IPS-NIHi7 (cell line): ENCODE data around the gene GNB1L.
A peak's percentile ranks its signal among the peaks of the same experiment; 100 is the strongest.

Experiments
- DNase-seq: peaks from one replicate; pipeline ENCODE4 v3.0.0; 2012; ENCODE audit warnings: mixed read lengths; ENCODE audit errors: extremely low spot score

Gene GNB1L

DNA sequence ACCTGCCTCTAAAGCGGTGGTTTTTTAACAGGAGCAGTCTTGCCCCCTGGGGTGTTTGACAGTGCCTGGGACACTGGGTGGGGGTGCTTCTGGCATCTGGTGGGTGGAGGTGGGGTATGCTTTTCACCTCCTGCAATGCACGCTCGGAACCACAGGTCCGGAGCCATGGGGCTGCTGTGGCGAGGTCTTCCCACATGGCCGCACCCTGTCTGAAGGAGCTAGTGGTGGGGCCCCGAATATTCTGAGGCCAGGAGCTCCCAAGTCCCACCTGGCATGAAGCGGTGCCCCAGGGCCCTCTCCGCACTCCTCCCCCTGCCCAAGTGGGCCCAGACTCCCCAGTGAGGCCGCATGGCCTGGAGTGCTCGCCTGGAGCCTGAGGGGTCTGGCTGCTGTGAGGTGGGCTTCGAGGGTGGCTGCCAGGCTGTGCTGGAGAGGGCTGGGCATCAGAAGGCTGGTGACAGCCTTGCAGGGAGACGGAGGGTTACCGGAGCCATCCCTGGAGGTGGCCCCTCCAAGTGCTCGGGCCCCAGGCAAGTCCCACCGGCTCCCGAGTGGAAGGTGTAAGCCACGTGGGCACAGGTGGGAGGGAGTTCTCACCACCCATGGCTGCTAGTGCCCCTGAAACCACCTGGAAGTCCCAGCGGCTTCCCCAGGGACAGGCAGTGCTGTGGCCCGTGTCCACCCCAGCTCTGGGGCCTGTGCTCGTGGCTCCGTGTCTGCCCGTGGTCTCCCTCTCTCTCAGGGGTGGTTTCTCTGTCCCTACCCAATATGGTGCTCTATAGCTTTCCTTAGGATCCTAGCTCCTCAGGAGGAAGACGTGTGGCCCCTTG lies 79.0 kb downstream of the GNB1L start:
- DNase-seq: no peak

DNA sequence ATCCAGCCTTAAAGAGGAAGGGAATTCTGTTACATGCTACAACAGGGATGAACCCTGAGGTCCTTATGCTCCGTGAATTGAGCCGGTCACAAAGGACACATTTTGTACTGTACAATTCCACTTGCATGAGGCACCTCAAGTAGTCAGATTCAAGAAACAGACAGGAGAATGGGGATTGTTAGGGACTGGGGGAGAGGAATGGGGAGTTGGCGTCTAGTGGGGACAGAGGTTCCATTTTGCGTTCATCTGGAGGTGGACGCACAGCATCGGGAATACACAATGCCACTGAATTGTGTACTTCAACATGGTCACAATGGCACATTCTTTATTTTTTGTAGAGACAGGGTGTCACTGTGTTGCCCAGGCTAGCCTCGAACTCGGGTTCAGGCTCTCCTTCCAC lies 80.0 kb downstream of the GNB1L start:
- DNase-seq: no peak

DNA sequence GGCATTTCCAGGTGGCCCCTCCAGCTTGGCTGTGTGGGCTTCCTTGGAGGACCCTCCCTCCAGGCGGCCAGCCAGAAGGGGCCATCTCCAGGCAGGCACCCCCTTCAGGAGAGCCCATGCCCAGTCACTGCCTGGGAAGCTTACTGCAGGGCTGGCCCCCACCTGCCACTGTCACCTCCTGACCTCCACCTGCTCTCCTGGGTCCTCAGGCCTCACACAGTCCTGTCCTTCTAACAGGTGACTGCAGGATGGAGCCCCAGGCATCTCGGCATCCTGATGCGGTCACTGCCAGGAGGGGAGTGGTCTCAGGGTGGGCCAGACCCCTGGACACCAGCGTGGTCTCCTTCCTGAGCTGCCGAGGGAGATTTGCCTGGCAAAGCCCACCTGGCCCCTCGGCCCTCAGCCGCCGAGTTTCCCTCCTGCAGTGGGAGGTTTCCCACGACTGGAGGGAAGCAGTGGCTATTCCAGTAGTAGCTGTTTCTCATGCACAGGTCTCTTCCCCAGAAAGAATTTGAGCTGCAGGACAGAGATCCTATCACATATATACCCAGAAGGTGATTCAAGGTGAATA lies 81.1 kb downstream of the GNB1L start:
- no peak for DNase-seq

DNA sequence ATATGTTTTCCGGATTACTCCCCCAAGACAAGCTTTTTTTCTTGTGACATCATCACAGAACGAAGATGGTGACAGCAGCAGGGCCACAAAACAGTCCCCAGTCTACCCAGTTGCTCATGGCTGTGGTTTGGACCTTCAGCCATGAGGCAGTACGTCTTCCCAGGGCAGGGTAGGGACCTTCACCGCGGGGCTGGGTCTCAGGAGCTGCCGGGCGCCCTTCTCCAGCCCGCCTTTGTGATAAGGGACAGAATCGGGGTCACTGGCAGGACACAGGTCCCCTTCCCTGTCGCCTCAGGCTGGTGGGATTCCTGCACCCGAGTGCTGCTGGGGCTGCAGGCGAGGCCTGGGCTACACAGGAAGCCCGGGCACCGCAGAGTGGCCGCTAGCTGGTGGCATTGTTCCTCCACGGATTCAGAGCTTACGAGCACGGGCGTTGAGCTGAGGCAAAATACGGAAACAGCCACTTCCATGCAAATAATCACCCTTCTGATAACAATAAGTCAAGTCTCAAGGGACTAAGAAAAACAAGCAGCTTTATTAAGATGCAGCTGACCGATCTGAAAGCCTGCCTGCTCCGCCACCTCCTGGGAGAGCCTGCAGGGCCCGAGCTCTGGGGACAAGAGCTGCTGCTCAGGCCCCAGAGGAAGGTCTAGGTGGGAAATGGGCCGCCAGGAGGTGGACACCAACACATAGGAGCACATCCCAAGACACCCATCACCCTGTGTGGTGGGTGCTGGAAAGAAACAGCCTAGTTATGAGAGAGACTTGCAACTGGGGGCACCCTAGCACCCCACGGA lies 81.8 kb downstream of the GNB1L start:
- no peak for DNase-seq

- DNase-seq: no peak
Observed at GRCh38 chr22:19772422-19772672, 82.3 kb downstream of the GNB1L start.

GRCh38 chr22:19770349-19771220 lies 84.1 kb downstream of the GNB1L start:
- DNase-seq: no peak

GRCh38 chr22:19769393-19769715 lies 85.3 kb downstream of the GNB1L start:
- no peak for DNase-seq

DNA sequence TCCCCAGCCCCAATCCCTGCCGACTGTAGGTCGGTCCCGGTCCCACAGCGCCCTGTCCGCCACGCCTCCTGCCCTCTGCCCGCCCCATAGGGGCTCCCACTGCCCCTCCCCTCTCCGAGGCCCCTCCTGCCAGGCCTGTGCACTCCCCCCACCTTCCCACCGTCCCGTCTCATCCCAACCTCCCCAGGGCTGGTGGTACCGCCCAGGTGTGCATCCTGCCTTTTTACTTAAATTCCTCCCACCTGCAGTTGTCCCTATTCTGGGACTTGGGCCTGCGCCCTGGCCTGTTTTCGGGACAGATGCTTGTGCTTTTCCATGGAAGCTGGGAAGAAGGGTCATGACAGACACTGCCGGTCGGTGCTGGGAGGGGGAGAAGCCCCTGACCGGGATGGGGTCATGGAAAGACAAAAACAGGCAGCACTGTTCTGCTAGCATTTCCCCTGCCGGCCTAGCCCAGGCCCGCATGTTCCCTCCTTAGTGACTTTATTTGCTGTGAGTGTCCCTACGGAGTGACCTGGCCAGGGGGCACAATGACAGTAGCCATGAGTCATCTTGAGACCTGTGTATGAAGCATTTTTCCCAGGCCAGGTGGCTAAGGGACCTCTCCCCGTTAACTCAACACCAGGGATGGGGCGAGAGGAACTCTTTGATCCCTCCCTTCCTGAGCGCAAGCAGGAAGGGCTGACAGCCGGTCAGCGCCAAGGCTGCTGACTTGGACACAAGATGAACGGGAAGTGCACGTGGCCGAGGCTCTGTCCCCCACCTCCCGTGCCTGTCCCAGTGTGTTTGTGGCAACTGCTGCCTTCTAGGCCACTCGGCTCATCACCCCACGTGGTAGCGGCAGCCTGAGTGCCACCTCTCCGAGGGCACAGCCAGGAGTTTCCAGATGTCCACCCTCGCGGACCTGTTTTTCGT lies 87.0 kb downstream of the GNB1L start:
- DNase-seq: peak; percentile 76

DNA sequence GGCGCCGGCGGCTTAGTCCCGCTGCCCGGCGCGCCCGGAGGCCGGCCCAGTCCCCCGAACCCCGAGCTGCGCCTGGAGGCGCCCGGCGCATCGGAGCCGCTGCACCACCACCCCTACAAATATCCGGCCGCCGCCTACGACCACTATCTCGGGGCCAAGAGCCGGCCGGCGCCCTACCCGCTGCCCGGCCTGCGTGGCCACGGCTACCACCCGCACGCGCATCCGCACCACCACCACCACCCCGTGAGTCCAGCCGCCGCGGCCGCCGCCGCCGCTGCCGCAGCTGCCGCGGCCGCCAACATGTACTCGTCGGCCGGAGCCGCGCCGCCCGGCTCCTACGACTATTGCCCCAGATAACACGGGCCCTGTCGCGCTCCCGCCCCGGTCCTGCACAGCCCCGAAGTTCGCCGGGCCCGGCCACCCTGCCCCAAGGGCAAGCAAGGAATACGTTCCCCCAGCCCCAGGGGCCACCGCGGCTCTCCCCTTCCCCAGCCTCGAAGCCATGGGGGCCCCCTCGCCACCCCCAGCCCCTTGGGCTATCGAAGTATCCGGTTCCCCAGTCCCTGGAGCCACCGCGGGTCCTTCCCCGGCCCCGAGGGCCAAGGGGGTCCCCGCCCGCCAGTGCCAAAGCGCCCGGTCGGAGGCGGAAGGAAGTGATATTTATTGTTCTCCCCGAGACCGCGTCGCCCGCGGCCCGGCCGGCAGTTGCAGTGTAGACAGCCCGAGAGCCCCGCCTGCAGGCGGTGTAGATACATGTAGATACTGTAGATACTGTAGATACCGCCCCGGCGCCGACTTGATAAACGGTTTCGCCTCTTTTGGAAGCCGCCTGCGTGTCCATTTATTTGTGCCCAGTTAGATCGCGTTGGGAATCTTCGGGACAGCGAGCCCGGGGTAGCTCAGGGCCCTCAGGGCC lies 87.9 kb downstream of the GNB1L start:
- DNase-seq: no peak

DNA sequence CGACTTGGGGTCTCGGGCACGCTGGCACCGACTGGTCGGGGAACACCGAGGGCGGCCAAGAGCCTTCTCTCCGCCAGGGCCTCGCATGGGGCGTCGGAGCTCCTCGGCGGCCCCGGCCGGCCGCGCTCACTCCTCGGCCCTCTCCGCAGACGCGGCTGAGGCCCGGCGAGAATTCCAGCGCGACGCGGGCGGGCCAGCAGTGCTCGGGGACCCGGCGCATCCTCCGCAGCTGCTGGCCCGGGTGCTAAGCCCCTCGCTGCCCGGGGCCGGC lies 88.5 kb downstream of the GNB1L start:
- DNase-seq: no peak

DNA sequence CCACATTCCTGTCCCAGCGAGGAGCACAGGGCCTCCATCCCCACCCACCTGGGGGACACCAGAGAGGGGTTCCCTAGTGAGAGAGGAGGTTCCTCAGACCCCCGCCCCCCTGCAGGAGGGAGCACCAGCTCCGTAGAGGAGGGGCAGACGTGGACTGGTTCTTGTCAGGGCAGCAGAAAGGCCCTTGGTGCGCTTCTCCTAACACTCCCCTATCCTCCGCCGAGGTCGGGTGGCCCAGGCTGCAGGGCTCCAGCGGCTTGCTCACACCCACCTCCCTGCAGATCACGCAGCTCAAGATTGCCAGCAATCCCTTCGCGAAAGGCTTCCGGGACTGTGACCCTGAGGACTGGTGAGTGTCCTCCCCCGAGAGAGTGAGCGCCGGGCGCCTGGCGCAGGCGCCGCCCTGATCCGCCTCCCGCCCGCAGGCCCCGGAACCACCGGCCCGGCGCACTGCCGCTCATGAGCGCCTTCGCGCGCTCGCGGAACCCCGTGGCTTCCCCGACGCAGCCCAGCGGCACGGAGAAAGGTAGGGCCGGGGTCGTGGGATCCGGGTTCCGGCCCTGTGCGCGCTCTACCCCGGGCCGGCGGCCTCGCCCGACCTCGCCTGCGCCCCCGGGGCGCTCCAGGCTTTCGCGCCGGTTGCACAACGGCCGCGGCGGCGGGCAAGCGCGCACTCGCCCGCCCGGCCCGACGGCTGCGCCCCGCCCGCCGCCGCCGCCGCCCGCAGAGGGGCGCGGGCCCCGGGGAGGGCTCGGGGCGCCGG lies 89.0 kb downstream of the GNB1L start:
- no peak for DNase-seq

DNA sequence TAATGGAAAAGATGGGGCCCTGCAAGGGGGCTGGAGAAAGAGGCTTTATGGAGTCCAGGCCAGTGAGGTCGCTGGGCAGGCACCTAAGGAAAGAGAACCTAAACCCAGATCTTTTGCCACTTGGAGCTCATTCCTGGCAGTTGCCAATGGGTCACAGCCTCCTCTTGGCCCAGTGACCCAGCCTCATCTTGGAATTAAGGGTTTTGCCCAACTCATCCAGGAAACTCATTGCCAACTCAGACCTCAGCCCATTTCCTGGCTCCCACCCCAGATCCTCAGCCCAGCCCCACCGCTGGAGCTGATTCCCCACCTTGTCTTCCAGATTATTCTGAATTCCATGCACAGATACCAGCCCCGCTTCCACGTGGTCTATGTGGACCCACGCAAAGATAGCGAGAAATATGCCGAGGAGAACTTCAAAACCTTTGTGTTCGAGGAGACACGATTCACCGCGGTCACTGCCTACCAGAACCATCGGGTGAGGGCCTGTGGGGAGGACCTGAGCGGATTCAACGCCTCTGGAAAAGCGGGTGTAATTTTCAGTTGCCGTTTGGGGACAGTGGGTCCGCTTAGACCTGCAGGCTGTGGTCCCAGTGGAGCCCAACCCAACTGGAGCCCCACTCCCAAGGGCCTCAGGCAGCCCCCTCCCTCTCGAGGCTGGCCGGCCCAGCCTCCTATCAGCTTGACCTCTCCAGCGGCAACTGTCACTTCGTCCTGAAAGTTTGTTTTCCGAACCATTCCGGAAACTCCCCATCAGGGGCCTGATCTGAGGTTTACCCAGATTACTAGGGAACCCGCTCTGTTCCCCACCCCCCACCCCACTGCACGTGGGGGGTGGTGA lies 89.8 kb downstream of the GNB1L start:
- no peak for DNase-seq

GRCh38 chr22:19764299-19764593 lies 90.4 kb downstream of the GNB1L start:
- no peak for DNase-seq

DNA sequence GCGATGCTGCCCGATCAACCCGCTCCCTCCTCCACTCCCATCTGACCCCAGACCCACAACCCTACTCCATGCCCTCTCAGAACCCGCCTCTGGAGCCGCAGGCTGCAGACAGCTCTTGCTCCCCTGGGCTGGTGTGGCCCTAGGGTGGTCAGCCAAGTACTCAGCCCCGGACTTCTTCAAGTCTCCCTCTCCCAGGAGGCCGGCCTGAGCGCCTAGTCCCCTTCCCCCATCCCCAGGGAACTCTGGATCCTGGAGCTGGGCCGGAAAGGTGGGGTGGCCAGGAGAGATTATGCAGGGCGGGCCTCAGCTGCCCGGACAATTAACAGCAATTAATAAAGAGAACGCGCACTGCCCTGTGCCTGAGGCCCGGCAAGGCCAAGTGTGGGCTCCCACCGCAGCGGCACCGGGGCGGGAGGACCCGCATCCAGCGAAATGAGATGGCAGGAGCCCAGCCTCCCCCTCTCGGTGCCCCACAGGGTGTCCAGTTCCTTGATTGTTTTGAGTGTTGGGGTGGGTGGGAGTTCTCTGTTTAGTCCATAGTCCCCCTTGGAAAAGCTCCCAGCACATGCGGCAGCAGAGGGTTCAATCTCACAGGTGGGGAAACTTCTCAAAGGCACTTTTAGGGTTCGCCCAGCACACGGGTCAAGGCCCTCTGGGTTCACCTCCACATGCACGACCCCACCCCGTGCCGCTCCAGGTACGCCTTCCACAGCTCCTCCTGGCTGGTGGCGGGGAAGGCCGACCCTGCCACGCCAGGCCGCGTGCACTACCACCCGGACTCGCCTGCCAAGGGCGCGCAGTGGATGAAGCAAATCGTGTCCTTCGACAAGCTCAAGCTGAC lies 91.0 kb downstream of the GNB1L start:
- DNase-seq: no peak

DNA sequence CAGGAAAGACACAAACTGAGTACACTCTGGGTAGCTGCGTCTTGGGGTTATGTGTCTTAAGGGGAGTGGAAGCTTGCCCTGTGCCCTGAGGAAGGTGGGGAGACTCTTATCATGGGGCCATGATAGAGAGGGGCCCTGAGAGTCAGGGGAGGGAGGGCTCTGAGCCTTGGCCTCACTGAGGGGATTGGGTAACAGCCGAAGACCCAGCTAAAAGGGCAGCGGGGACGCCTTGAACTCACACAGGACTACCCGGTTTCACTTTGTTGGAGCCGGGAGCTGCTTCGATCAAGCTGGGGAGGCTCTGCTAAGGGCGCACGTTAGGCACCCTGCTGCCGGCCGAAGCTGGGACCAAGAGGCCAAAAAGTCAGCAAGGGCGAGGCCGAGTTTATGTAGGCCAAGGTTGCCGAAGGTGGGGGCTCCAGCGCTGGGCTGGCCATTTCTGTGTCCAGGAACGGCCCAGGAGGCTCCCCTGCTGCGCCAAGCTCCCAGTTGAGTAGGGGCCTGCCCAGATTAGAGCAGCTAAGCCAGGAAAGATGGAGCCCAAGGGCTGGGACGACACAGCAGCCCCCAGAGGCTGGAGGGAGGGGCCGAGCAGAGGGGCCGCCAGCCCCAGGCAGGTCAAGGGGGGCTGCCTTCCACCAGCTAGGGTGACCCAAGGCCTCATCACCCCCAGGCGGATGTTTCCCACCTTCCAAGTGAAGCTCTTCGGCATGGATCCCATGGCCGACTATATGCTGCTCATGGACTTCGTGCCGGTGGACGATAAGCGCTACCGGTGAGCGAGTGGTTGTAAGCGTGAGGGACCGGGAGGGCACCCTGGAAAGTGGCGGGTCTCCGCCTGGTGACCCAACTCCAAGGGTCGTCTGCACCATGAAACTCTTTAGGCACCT lies 91.9 kb downstream of the GNB1L start:
- no peak for DNase-seq

GRCh38 chr22:19761725-19762567 lies 92.7 kb downstream of the GNB1L start:
- no peak for DNase-seq
